HUES6 (cell line): ENCODE measurements around the gene PSD4.

Experiments used
- H3K27ac ChIP-seq: 2 replicates; pipeline ENCODE4 v1.7.0; 2013; ENCODE audit warnings: low read depth, mild to moderate bottlenecking, low read length, inconsistent platforms
- H3K27me3 ChIP-seq: 2 replicates; pipeline ENCODE4 v1.6.1; 2013; ENCODE audit warnings: low read length; ENCODE audit not compliant: control insufficient read depth, insufficient read depth
- H3K36me3 ChIP-seq: 2 replicates; pipeline ENCODE4 v1.6.1; 2013; ENCODE audit warnings: low read length; ENCODE audit not compliant: control insufficient read depth, insufficient read depth
- H3K4me1 ChIP-seq: 2 replicates; pipeline ENCODE4 v1.6.1; 2013; ENCODE audit warnings: low read length; ENCODE audit not compliant: control insufficient read depth, insufficient read depth
- H3K4me3 ChIP-seq: 2 replicates; pipeline ENCODE4 v1.5.1; 2013; ENCODE audit warnings: low read depth, low read length
- H3K9ac ChIP-seq: one replicate; pipeline ENCODE4 v1.6.1; 2013; ENCODE audit warnings: mild to moderate bottlenecking, low read length
- H3K9me3 ChIP-seq: 2 replicates; pipeline ENCODE4 v1.6.1; 2013; ENCODE audit warnings: low read depth, low read length; ENCODE audit not compliant: control insufficient read depth, insufficient read depth

Gene PSD4

DNA sequence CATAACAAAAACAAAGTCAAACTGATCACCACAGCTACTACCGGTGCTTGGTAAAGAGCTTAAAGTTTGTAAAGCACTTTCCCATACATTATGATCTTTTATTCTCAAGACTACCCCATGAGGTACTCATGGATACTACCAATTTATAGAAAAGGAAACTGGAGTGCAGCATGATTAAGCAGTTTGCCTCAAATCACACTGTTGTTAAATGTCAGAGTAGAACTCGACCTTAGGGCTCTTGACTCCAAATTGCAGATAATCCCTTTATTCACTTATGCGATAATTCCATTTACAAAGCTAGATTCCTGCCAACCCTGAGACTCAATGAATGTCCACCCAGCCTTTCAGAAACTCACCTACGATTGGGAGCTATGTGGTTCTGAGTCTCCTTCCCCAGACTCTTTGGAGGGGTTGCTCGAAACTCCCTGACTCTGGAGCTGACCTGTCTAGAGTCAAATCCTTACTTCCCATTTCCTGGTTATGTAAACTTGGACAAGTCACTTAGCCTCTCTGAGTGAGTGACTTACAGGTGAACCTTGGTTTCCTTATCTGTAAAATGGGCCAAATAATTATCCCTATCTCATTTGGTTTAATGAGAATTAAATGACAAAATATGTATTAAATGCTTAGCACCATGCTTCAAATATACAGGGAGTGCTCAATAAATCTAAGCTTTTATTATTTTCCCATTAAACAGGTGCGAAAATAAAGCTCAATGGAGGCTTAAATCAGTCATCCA is 47.4 kb downstream of the PSD4 start:
- no peaks in the 10 kb centered on the region for H3K27me3 ChIP-seq
- no peaks in the 10 kb centered on the region for H3K9me3 ChIP-seq
- H3K27ac ChIP-seq = no peak overlapping the region
- no peak overlapping the region for H3K4me3 ChIP-seq
- H3K9ac ChIP-seq = no peak overlapping the region
- H3K4me1 ChIP-seq = peaks cover 33% of the 10 kb centered on the region
- no peaks in the 10 kb centered on the region for H3K36me3 ChIP-seq

DNA sequence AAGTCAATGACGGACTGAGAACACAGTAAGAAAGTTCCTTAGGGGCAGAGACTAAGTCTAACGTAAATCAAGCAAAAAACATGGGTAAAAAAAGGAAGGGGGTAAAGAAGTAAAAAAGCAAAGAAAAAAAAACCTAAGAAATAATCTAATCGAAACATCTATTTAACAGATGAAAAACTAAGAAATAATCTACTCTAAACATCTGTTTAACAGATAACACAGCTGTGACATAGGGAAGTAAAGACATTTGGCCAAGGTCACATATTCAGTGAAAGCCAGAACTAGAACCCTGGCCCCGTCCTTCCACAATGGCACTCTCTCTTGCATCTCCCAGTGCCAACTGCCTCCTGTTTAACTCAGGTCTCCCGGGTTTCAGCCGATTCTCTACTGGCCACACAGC is 48.1 kb downstream of the PSD4 start:
- no peak overlapping the region for H3K27ac ChIP-seq
- no peak overlapping the region for H3K9ac ChIP-seq
- H3K9me3 ChIP-seq = no peaks in the 10 kb centered on the region
- H3K27me3 ChIP-seq = no peaks in the 10 kb centered on the region
- no peaks in the 10 kb centered on the region for H3K36me3 ChIP-seq
- peaks cover 32% of the 10 kb centered on the region for H3K4me1 ChIP-seq
- H3K4me3 ChIP-seq = no peak overlapping the region

DNA sequence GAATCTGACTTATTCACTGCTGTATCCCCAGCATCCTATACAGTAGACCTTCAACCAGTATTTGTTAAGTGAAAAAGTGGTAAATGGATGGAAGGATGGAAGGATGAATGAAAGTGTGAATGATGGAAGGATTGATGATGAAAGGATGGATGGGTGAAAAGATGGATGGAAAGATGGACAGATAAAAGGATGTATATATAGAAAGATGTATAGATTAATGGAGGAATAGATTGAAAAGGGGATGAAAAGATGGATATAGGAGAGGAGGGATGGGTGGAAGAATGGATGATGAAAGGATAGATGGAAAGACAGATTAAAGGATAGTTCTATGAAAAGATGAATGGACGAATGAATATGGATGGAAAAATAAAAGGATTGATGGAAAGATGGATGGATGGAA is 50.0 kb downstream of the PSD4 start:
- no peaks in the 10 kb centered on the region for H3K9me3 ChIP-seq
- peaks cover 20% of the 10 kb centered on the region for H3K4me1 ChIP-seq
- no peak overlapping the region for H3K4me3 ChIP-seq
- no peak overlapping the region for H3K9ac ChIP-seq
- H3K36me3 ChIP-seq = no peaks in the 10 kb centered on the region
- no peaks in the 10 kb centered on the region for H3K27me3 ChIP-seq
- H3K27ac ChIP-seq = no peak overlapping the region

DNA sequence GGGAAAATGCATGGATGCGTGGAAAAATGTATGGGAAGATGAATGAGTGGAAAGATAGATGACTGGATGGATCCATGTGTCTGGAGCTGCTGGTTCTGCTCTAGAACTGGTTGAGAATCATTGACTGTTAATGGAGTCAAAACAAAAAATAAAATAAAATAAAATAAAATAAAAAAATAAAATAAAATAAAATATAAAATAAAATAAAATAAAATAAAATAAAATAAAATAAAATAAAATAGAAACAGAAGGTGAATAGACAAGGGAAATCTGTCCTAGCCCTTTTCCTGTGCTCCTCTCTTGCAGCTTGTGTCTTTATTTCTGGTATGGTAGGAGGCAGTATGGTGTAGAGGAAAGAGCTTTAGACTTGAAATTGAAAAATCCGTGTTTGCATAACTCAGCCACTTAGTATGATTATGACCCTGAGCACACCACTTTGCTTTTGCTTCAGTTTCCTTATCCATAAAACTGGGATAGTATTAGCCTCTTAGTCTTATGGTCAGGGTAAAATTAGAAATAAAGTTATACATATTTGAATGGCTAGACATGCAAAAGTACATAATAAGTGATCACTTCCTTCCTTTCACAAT is 51.0 kb downstream of the PSD4 start:
- Histone ChIP-seq H3K9me3 (no peaks in the 10 kb centered on the region), H3K4me1 (peaks cover 18% of the 10 kb centered on the region), H3K4me3 (no peak overlapping the region), H3K27ac (no peak overlapping the region), H3K27me3 (no peaks in the 10 kb centered on the region), H3K9ac (no peak overlapping the region), H3K36me3 (no peaks in the 10 kb centered on the region)

DNA sequence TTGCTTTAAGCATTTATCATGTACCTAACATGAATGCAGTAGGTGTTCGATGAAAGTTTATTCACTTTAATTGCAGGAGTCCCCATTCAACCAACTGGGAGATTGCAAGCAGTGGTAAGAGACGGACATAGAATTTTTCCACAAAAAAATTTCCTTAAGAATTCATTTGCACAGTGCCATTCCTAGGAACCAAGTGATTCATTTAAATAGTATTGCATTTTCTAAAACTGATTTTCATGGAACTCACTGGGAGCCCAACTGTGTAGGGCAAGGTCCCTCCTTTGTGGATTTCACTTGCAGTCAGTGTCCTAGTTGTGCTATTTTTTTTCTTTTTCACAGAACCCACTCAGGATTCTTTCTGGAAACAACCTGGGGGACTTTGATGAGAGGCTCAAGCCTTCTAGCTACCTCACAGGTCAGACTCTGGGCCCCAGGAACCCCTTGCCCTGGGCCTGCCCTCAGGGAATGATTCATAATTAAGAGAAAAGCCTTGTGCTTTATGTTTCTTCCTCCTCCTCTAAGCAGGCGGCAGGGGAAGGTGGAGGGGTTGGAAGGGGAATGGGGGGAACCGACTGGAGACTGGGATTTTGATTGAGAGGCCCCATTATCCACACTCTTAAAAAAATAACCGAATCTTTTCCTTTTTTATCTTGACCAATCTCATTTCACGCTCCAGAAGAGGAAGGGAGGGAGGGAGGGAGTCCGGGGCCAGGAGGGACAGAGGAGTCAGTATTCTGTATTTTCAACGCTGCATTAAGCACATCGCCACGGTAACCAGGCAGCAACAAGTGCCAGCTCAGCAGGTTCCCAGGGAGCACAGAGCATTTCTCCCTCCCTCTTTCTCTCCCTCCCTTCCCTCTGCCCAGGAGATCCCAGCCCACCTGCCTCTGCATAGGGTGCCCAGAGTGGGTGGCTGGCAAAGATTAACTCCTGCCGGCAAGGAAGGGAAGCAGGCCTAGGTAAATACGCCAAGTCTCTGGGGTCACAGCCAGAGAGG is 51.8 kb downstream of the PSD4 start:
- no peak overlapping the region for H3K27ac ChIP-seq
- no peaks in the 10 kb centered on the region for H3K9me3 ChIP-seq
- H3K4me1 ChIP-seq = peaks cover 10% of the 10 kb centered on the region
- no peak overlapping the region for H3K9ac ChIP-seq
- no peaks in the 10 kb centered on the region for H3K36me3 ChIP-seq
- H3K4me3 ChIP-seq = no peak overlapping the region
- no peaks in the 10 kb centered on the region for H3K27me3 ChIP-seq

DNA sequence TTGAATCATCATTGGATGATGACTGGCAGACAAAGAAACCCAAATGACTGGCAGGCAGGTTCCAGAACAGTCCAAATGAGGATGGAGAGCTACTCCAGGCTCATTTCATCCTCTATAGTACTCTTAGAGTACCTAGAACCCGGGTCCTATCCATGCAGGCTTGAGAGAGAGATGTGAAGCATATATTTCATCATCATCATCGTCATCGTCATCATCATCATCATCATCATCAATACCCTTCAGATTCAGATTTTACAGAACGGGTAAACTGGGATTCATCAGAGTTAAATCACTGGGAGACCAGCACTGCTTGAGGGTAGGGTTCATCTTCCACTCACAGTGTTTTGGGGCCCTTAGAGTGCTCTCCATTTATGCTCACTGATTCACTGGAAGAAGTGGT is 52.7 kb downstream of the PSD4 start:
- H3K4me1 ChIP-seq = peaks cover 8% of the 10 kb centered on the region; the same call in 1 of the 2 replicates
- no peaks in the 10 kb centered on the region for H3K27me3 ChIP-seq
- no peaks in the 10 kb centered on the region for H3K36me3 ChIP-seq
- no peaks in the 10 kb centered on the region for H3K9me3 ChIP-seq
- no peak overlapping the region for H3K4me3 ChIP-seq
- H3K9ac ChIP-seq = no peak overlapping the region
- H3K27ac ChIP-seq = no peak overlapping the region

DNA sequence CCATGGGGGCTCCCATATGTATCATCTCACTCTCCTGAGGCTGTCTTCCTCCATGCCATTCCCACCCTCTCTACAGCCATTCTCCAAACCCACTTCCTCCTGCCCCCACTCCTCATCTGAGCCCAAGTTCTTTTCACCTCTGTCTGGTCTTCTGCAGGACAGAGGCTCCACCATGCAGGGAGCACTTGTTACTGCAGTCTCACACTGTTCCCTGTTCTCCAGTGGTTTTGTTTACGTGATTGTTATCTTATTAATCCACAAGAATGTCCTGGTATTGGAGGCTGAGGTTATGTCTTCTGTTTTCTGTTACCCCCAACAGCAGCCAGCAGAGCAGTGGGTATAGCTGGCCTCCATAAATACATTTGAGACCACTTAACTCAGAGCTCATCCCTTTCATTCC is 53.5 kb downstream of the PSD4 start:
- H3K9me3 ChIP-seq = no peaks in the 10 kb centered on the region
- H3K4me1 ChIP-seq = peaks cover 8% of the 10 kb centered on the region; the same call in 1 of the 2 replicates
- no peak overlapping the region for H3K4me3 ChIP-seq
- no peaks in the 10 kb centered on the region for H3K36me3 ChIP-seq
- no peak overlapping the region for H3K9ac ChIP-seq
- no peaks in the 10 kb centered on the region for H3K27me3 ChIP-seq
- no peak overlapping the region for H3K27ac ChIP-seq

DNA sequence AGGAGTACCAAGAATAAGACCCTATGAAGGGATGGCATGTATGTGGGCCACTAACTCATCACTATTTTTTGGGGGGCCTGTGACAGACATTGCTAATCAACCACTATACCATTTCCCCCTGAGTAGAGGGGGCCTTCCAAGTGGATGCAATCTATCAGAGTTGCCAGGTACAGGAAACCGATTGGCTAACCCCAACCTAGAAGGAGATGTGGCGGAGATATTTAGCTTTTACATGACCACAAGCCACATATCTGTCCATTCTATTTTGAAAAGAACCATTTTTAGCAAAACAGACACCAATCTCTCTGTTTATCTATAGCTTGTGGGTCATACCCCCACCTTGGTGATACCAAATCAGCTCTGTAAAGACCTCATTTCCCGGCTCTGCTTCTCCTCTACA is 53.9 kb downstream of the PSD4 start:
- no peaks in the 10 kb centered on the region for H3K36me3 ChIP-seq
- no peaks in the 10 kb centered on the region for H3K27me3 ChIP-seq
- H3K4me3 ChIP-seq = no peak overlapping the region
- peaks cover 8% of the 10 kb centered on the region; the same call in 1 of the 2 replicates for H3K4me1 ChIP-seq
- H3K9ac ChIP-seq = no peak overlapping the region
- no peak overlapping the region for H3K27ac ChIP-seq
- H3K9me3 ChIP-seq = no peaks in the 10 kb centered on the region

DNA sequence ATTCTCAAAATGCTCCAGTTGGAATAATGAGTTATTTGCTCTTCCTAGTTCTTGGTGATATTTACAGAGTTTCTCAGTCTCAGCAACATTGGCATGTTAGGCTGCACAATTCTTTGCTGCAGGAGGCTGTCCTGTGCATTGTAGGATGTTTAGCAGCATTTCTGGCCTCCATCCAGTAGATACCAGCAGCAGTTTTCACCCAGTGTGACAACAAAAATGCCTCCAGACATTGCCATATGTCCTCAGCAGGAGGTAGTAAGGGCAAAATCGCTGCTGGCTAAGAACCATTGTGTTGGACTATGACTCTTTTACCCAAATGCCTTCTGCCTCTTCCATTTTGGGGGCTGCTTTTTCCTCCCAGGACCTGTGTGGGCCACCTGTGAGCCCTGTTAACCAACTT is 54.6 kb downstream of the PSD4 start:
- Histone ChIP-seq H3K4me3 (no peak overlapping the region), H3K36me3 (no peaks in the 10 kb centered on the region), H3K27me3 (no peaks in the 10 kb centered on the region), H3K4me1 (peaks cover 8% of the 10 kb centered on the region; the same call in 1 of the 2 replicates), H3K27ac (no peak overlapping the region), H3K9ac (no peak overlapping the region), H3K9me3 (no peaks in the 10 kb centered on the region)

DNA sequence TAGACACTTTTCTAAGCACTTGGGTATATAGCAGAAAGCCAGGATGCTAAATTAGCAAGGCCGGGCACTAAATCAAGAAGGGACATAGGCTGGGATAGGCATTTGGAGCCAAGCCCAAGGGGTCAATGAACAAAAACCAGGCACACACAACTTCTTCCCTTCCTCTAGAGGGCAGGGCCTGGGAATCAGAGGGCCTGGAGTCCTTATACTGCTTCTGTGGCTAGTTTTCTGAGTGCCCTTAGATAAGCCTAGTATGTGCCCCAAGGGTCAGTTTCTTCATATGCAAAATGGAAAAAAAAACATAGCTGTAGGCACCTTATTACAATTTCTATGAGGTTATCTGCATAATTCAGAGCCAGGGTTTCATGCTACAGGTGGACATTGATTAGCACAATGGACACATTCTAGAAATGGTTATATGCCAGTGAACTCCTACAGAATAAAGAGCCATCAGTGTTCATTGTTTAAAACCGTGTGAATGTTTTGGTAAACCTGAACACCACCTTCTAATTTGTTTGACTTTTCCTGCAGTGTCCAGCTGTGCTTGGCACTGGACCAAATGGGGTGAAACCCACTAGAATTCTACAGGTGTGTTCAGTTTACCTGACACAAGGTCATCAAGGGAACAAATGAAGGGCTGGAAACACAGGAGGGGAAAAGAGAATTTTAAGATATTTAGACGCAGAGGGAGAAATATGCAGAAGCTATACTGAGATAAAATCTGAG is 55.4 kb downstream of the PSD4 start:
- no peak overlapping the region for H3K9ac ChIP-seq
- no peaks in the 10 kb centered on the region for H3K36me3 ChIP-seq
- H3K4me1 ChIP-seq = peaks cover 8% of the 10 kb centered on the region; the same call in 1 of the 2 replicates
- H3K27me3 ChIP-seq = no peaks in the 10 kb centered on the region
- no peak overlapping the region for H3K27ac ChIP-seq
- no peak overlapping the region for H3K4me3 ChIP-seq
- H3K9me3 ChIP-seq = no peaks in the 10 kb centered on the region
